ENCODE measurements around the gene SLC39A11.

- TF ChIP-seq CTCF (IDR thresholded peaks at IDR 0.05): no peak
- TF ChIP-seq POLR2AphosphoS5 (IDR thresholded peaks at IDR 0.05): no peak
- no peak for TF ChIP-seq POLR2A (IDR thresholded peaks at IDR 0.05)
These were observed 314.0 kb downstream of the SLC39A11 start for GRCh38 chr17:72778169-72779151.
